ENCODE data around the gene FMN1. TPM values are rescaled to one million over a fixed set of nuclear protein-coding genes. Genes with fewer than 3 reads are reported as not detected.

Gene FMN1
- total and polyA plus RNA-seq, 2 of the 13 experiments (the other 11 are each of a cell fraction or from before 2014, with no cell fraction given): 0.20 to 0.60 TPM

DNA sequence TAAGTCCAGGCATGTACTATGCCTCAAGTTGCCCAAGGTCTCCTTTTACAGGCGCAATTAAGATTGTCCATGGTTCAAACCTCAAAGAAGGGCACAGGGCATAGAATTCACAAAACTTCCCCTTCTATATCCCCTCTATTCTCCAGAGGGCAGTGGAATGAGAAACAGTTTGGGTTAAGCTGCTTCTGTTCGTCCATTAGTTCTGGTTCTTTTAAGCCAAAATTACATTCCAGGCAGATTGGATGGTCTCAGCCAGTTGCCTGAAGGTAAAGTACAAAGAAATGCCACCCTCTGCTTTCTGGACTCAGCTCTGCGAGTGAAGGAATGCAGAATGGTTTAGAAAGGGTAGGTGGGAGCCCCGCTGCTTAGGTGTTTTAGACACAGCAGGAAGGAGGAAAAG, 276.0 kb downstream of the FMN1 start:
- ChIA-PET CTCF (ENCODE audit: low intra/inter-chr PET ratio, low total read pairs) (no interaction called here), POLR2A (no interaction called here)
- Histone ChIP-seq H3K9me3 (ENCODE audit: low read length) (no peaks in the 10 kb centered on the region), H4K20me1 (ENCODE audit: insufficient read depth, low read length) (no peaks in the 10 kb centered on the region), H3K4me3 (replicated peaks in 1 of 3; ENCODE audit: insufficient read depth in 1 of 3, low read depth in 2 of 3, low read length in 3 of 3) (no peak overlapping the region), H3K27me3 (ENCODE audit: control insufficient read depth in 1 of 2, insufficient read depth in 2 of 2, low read length in 2 of 2) (no peaks in the 10 kb centered on the region; a peak in 1 of 5 replicates), H3K4me1 (ENCODE audit: insufficient read depth, low read length) (no peaks in the 10 kb centered on the region), H3K27ac (ENCODE audit: extremely low read length, insufficient read depth, low read length) (no peak overlapping the region), H3K36me3 (replicated peaks in 1 of 2; ENCODE audit: control insufficient read depth in 1 of 2, insufficient read depth in 2 of 2, low read length in 2 of 2) (no peaks in the 10 kb centered on the region), H3K9ac (ENCODE audit: insufficient read depth, low read depth, low read length) (no peak overlapping the region), H3K4me2 (ENCODE audit: low read depth, low read length) (no peak overlapping the region), H2AFZ (ENCODE audit: low read length) (no peak overlapping the region), H3K79me2 (ENCODE audit: insufficient read depth, low read length) (no peaks in the 10 kb centered on the region)
- WGBS (ENCODE audit: low lambda C conversion rate): 53% methylated on average over 3 of the region's 4 CpGs
- TF ChIP-seq ZNF83 (CRISPR knock-in tag; IDR thresholded peaks at IDR 0.05; ENCODE audit: borderline replicate concordance) (no peak), ZNF207 (IDR thresholded peaks at IDR 0.05; ENCODE audit: borderline replicate concordance) (no peak), KDM1A (CRISPR knock-in tag; IDR thresholded peaks at IDR 0.05) (no peak), IKZF1 (IDR thresholded peaks at IDR 0.05) (no peak), NKX3-1 (CRISPR knock-in tag; IDR thresholded peaks at IDR 0.05) (no peak)
- TF ChIP-seq, protein P1, sequence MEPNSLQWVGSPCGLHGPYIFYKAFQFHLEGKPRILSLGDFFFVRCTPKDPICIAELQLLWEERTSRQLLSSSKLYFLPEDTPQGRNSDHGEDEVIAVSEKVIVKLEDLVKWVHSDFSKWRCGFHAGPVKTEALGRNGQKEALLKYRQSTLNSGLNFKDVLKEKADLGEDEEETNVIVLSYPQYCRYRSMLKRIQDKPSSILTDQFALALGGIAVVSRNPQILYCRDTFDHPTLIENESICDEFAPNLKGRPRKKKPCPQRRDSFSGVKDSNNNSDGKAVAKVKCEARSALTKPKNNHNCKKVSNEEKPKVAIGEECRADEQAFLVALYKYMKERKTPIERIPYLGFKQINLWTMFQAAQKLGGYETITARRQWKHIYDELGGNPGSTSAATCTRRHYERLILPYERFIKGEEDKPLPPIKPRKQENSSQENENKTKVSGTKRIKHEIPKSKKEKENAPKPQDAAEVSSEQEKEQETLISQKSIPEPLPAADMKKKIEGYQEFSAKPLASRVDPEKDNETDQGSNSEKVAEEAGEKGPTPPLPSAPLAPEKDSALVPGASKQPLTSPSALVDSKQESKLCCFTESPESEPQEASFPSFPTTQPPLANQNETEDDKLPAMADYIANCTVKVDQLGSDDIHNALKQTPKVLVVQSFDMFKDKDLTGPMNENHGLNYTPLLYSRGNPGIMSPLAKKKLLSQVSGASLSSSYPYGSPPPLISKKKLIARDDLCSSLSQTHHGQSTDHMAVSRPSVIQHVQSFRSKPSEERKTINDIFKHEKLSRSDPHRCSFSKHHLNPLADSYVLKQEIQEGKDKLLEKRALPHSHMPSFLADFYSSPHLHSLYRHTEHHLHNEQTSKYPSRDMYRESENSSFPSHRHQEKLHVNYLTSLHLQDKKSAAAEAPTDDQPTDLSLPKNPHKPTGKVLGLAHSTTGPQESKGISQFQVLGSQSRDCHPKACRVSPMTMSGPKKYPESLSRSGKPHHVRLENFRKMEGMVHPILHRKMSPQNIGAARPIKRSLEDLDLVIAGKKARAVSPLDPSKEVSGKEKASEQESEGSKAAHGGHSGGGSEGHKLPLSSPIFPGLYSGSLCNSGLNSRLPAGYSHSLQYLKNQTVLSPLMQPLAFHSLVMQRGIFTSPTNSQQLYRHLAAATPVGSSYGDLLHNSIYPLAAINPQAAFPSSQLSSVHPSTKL (CRISPR knock-in tag; IDR thresholded peaks at IDR 0.05): no peak
- FAIRE-seq: no peak
- in situ Hi-C loops (cut with HindIII; ENCODE audit: extremely low pct_ligation_motif_present, low pct_unique_long_range_greater_than_20kb) (no loop called here), intact Hi-C loops (cut with micrococcal nuclease; ENCODE audit: unreplicated experiment) (no loop called here)
- no peak for DNase-seq (ENCODE audit: low spot score)
- no TSS peak for BruUV-seq (replicated peaks)
- no peak for ATAC-seq

DNA sequence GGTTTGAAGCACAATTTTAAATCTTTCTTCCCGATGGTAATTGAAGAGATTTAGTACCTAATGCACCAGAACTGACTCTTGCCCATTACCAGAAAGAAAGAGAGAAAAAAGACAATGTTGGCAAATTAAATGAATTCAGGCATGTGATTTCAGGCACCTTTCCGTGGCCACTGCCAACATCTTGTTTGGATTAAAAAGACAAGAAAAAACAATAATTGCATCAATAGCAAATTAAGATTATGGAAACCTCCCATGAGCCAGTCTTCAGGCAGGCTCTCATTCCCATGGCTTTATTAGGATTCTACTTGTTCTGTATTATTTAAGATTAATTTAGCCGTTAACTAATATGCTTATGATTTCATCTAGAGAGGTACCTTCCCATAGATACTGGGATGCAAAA, 283.7 kb downstream of the FMN1 start:
- Histone ChIP-seq H3K4me2 (ENCODE audit: low read depth, low read length) (no peak overlapping the region), H2AFZ (ENCODE audit: low read length) (no peak overlapping the region), H3K36me3 (replicated peaks in 1 of 2; ENCODE audit: control insufficient read depth in 1 of 2, insufficient read depth in 2 of 2, low read length in 2 of 2) (no peaks in the 10 kb centered on the region), H3K9ac (ENCODE audit: insufficient read depth, low read depth, low read length) (no peak overlapping the region), H3K27me3 (ENCODE audit: control insufficient read depth in 1 of 2, insufficient read depth in 2 of 2, low read length in 2 of 2) (no peaks in the 10 kb centered on the region), H3K4me1 (ENCODE audit: insufficient read depth, low read length) (no peaks in the 10 kb centered on the region), H3K79me2 (ENCODE audit: insufficient read depth, low read length) (no peaks in the 10 kb centered on the region), H3K4me3 (replicated peaks in 1 of 3; ENCODE audit: insufficient read depth in 1 of 3, low read depth in 2 of 3, low read length in 3 of 3) (no peak overlapping the region), H4K20me1 (ENCODE audit: insufficient read depth, low read length) (no peaks in the 10 kb centered on the region), H3K27ac (ENCODE audit: extremely low read length, insufficient read depth, low read length) (no peak overlapping the region), H3K9me3 (ENCODE audit: low read length) (no peaks in the 10 kb centered on the region)
- BruUV-seq (replicated peaks): no TSS peak
- CTCF ChIA-PET (ENCODE audit: low intra/inter-chr PET ratio, low total read pairs): no interaction called here
- FAIRE-seq: no peak
- POLR2A ChIA-PET: no interaction called here
- intact Hi-C loops (cut with micrococcal nuclease; ENCODE audit: unreplicated experiment) (no loop called here), in situ Hi-C loops (cut with HindIII; ENCODE audit: extremely low pct_ligation_motif_present, low pct_unique_long_range_greater_than_20kb) (no loop called here)
- no peak for DNase-seq (ENCODE audit: low spot score)
- WGBS (ENCODE audit: low lambda C conversion rate): 54% methylated on average over 3 of the region's 3 CpGs
- no peak for ATAC-seq
- TF ChIP-seq ZNF777 (CRISPR knock-in tag; IDR thresholded peaks at IDR 0.05): no peak
- TF ChIP-seq, protein P2, sequence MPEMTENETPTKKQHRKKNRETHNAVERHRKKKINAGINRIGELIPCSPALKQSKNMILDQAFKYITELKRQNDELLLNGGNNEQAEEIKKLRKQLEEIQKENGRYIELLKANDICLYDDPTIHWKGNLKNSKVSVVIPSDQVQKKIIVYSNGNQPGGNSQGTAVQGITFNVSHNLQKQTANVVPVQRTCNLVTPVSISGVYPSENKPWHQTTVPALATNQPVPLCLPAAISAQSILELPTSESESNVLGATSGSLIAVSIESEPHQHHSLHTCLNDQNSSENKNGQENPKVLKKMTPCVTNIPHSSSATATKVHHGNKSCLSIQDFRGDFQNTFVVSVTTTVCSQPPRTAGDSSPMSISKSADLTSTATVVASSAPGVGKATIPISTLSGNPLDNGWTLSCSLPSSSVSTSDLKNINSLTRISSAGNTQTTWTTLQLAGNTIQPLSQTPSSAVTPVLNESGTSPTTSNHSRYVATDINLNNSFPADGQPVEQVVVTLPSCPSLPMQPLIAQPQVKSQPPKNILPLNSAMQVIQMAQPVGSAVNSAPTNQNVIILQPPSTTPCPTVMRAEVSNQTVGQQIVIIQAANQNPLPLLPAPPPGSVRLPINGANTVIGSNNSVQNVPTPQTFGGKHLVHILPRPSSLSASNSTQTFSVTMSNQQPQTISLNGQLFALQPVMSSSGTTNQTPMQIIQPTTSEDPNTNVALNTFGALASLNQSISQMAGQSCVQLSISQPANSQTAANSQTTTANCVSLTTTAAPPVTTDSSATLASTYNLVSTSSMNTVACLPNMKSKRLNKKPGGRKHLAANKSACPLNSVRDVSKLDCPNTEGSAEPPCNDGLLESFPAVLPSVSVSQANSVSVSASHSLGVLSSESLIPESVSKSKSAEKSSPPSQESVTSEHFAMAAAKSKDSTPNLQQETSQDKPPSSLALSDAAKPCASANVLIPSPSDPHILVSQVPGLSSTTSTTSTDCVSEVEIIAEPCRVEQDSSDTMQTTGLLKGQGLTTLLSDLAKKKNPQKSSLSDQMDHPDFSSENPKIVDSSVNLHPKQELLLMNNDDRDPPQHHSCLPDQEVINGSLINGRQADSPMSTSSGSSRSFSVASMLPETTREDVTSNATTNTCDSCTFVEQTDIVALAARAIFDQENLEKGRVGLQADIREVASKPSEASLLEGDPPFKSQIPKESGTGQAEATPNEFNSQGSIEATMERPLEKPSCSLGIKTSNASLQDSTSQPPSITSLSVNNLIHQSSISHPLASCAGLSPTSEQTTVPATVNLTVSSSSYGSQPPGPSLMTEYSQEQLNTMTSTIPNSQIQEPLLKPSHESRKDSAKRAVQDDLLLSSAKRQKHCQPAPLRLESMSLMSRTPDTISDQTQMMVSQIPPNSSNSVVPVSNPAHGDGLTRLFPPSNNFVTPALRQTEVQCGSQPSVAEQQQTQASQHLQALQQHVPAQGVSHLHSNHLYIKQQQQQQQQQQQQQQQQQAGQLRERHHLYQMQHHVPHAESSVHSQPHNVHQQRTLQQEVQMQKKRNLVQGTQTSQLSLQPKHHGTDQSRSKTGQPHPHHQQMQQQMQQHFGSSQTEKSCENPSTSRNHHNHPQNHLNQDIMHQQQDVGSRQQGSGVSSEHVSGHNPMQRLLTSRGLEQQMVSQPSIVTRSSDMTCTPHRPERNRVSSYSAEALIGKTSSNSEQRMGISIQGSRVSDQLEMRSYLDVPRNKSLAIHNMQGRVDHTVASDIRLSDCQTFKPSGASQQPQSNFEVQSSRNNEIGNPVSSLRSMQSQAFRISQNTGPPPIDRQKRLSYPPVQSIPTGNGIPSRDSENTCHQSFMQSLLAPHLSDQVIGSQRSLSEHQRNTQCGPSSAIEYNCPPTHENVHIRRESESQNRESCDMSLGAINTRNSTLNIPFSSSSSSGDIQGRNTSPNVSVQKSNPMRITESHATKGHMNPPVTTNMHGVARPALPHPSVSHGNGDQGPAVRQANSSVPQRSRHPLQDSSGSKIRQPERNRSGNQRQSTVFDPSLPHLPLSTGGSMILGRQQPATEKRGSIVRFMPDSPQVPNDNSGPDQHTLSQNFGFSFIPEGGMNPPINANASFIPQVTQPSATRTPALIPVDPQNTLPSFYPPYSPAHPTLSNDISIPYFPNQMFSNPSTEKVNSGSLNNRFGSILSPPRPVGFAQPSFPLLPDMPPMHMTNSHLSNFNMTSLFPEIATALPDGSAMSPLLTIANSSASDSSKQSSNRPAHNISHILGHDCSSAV (CRISPR knock-in tag; IDR thresholded peaks at IDR 0.05; ENCODE audit: borderline replicate concordance): no peak

Measured in HepG2 (cell line).